ACC112 (cell line): ENCODE results near the gene TMEM41A.

Source experiments
- H2AFZ ChIP-seq: fragments of 200-600 bp; sonication (generic); one replicate; pipeline ENCODE4 v1.6.0; 2017; ENCODE audit warnings: antibody characterized with exemption, low read length; ENCODE audit not compliant: unreplicated experiment
- H3K27ac ChIP-seq: fragments of 200-600 bp; sonication (generic); 2 replicates; pipeline ENCODE4 v1.5.1; 2014; ENCODE audit warnings: low read depth, mild to moderate bottlenecking, antibody characterized with exemption, low read length, moderate library complexity
- H3K27me3 ChIP-seq: fragments of 200-600 bp; sonication (generic); 2 replicates; pipeline ENCODE4 v1.6.1; 2014; ENCODE audit warnings: mild to moderate bottlenecking, antibody characterized with exemption, low read length, moderate library complexity, mixed read lengths; ENCODE audit not compliant: insufficient read depth
- H3K36me3 ChIP-seq: fragments of 200-600 bp; sonication (generic); 2 replicates; pipeline ENCODE4 v1.6.1; 2016; ENCODE audit warnings: mild to moderate bottlenecking, antibody characterized with exemption, low read length, moderate library complexity, mixed read lengths; ENCODE audit not compliant: insufficient read depth
- H3K4me1 ChIP-seq: fragments of 200-600 bp; sonication (generic); one replicate; pipeline ENCODE4 v1.6.1; 2016; ENCODE audit warnings: low read length, mixed read lengths; ENCODE audit not compliant: insufficient read depth, unreplicated experiment, control insufficient read depth
- H3K4me3 ChIP-seq: fragments of 200-600 bp; sonication (generic); 2 replicates; pipeline ENCODE4 v1.5.1; 2014; ENCODE audit warnings: mild to moderate bottlenecking, low read depth, low read length
- H3K79me2 ChIP-seq: fragments of 200-600 bp; sonication (generic); one replicate; pipeline ENCODE4 v1.6.0; 2016; ENCODE audit warnings: low read length; ENCODE audit not compliant: control insufficient read depth, unreplicated experiment, insufficient read depth

Gene TMEM41A

DNA sequence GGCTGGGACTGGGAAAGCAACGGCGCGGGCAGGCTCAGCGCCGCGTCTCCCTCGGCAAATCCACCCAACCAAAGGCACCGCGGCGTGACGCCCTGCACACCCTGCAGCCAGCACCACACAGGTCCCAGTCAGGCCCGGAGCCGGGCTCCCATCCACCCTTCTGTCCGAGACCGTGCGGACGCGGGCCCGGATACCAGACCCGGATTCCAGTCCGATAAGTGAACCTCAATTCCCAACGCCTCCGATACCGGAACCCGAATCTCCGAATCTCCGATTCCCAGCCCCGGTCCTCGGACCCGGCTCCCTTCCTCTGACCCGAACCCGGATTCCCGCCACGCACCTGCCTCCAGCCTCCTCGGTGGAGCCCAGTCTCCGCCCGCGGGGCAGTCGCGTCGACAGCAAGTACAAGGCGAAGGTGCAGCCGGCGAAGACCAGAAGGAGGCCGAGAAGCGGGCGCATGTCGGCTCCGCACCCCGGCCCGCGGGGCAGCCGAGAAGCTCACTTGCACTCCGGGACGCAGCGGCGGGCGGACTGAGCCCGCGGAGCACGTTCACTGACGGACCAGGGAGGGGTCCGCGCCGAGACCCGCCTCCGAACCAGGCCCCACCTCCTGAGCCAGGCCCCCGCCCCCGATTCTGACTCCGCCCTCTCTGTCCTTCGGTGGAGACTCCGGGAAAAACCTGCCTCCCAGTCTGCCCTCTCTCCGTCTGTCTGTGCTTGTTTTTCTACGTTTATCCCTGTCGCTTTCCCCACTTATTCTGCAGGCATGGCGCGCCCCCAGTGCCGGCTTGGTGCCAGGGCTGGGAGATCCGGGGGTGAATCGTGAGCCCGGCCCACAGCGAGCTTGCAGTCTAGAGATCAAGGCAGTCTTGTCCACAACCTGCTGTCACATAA, at the start of gene TMEM41A:
TSS of gene TMEM41A (minus strand) at position 533 of the 894 bp plus-strand sequence. CDS start at position 459, 74 bp downstream.
- Histone ChIP-seq H3K4me3 (peak within 1 kb of the TSS; percentile 79), H3K36me3 (peaks cover 15% of the 10 kb centered on the region; the same call in 1 of the 2 replicates)

DNA sequence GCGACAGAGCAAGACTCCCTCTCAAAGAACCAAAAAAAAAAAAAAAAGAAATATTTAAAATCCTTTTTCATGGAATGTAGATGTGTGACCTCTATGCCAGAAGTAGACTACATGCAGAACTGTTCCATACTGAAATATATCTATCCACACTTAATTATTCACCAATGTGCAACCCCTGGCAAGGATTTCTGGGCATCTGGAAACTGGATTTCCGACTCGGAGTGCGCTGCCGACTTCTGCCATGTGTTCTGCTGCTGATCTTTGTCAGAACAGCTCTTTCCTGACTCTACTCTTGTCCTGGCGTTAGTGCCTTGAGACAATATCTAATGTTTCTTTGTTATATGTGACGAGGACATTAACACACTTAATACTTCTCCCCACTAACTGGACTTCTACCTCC, 41.9 kb upstream of the TMEM41A start:
- no peaks in the 10 kb centered on the region for H3K27me3 ChIP-seq
- peaks cover 8% of the 10 kb centered on the region for H3K4me1 ChIP-seq
- no peaks in the 10 kb centered on the region for H3K79me2 ChIP-seq
- no peaks in the 10 kb centered on the region for H3K36me3 ChIP-seq
- no peak overlapping the region for H3K27ac ChIP-seq
- no peak overlapping the region for H2AFZ ChIP-seq
- H3K4me3 ChIP-seq: no peak overlapping the region

More for the DNA sequence above, at the start of gene TMEM41A:
- H3K79me2 ChIP-seq: peaks cover 19% of the 10 kb centered on the region
- H2AFZ ChIP-seq: peak within 1 kb of the TSS; percentile 94
- H3K27me3 ChIP-seq: peaks cover 4% of the 10 kb centered on the region; the same call in 1 of the 2 replicates
- peak within 1 kb of the TSS; percentile 18 for H3K27ac ChIP-seq
- peaks cover 7% of the 10 kb centered on the region for H3K4me1 ChIP-seq

DNA sequence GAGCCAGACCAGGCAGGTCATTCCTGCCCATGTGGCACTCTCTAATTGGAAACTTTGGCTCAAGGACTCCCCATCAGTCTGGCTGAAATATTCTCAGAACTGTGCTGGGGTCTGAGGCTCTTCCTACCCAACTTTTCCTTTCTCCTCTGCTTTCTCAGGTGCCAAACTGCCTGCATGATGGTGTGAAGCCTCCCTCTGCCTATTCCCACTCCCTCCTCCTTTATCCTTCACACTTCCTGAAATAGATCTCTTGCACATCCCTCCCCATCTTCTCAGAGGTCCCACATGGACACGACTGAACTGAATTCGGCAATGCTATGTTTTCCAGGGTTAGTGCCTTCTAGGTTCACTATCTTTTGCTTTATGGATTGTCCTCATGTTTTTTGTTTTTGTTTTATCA, 41.1 kb upstream of the TMEM41A start:
- Histone ChIP-seq H3K4me3 (no peak overlapping the region), H2AFZ (no peak overlapping the region), H3K4me1 (peaks cover 8% of the 10 kb centered on the region), H3K36me3 (no peaks in the 10 kb centered on the region), H3K27ac (no peak overlapping the region), H3K79me2 (no peaks in the 10 kb centered on the region), H3K27me3 (no peaks in the 10 kb centered on the region)

DNA sequence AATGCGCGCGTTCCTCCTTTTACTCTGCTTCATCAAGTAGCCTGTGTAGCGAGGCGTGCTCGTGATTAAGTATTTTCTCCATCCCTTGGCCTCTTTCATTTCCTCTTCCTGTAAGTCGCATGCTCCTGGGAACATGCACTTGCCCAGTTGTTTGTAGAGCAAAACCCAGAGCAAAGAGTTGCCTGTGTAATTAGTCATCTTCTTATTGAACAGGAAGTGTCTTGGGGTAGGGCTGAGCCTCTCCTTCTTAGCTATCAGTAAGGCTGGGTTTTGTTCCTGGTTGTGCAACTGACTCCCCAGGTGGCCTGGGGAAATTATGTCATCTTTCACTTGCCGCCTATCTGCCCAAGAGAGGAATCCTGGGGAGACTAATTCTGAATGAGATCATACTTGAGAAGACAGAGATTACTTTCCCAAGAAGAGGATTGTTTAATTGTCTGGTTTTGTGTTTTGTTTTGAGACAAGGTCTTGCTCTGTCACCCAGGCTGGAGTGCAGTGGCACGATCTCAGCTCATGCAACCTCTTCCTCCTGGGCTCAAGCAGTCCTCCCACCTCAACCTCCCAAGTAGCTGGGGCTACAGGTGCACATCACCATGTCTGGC, 38.6 kb upstream of the TMEM41A start:
- no peaks in the 10 kb centered on the region for H3K36me3 ChIP-seq
- no peaks in the 10 kb centered on the region for H3K79me2 ChIP-seq
- H3K4me1 ChIP-seq: peaks cover 8% of the 10 kb centered on the region
- H2AFZ ChIP-seq: peak overlapping the region; percentile 30
- peak overlapping the region; percentile 48 for H3K27ac ChIP-seq
- no peak overlapping the region for H3K4me3 ChIP-seq
- H3K27me3 ChIP-seq: no peaks in the 10 kb centered on the region

DNA sequence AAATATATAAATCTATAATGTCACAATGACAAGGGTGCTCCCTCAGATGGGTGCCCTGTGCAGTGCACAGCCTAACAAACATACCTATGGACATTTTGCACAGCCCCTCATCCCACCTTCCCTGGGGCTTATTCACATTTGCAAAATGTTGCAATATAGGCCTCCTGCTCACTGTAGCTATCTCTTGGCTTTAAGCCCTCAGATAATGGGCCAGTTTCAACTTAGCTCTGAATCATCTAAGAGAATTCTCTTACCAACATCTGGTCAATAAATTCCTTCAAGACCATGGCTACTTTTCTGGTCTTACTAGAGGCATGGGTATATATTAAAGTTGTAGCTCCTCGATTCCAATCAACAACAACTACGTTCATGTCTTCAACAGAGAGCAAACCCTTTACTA, 35.7 kb upstream of the TMEM41A start:
- Histone ChIP-seq H3K4me3 (no peak overlapping the region), H3K36me3 (no peaks in the 10 kb centered on the region), H3K27me3 (no peaks in the 10 kb centered on the region), H3K27ac (no peak overlapping the region), H2AFZ (no peak overlapping the region), H3K4me1 (peaks cover 8% of the 10 kb centered on the region), H3K79me2 (no peaks in the 10 kb centered on the region)

DNA sequence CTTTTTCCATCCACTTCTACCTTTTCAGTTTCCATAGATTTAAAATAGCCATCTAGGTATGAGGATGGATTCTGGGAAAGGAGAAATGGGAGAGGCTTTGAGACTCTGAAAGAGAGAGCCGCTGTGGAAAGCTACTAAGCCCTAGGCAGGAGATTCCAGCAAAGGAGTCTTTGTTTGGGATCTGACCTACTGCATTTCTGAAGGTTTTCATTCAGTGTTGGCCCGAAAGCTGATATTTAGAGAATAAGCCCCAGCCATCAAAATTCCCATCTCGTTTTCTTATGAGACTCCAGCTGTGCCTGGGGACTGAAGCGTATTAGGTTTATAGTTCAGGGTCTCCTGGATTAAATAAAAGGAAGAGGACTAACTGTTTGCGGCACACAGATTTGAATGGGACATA, 34.1 kb upstream of the TMEM41A start:
- Histone ChIP-seq H2AFZ (no peak overlapping the region), H3K36me3 (no peaks in the 10 kb centered on the region), H3K4me3 (no peak overlapping the region), H3K27ac (no peak overlapping the region), H3K79me2 (no peaks in the 10 kb centered on the region), H3K27me3 (no peaks in the 10 kb centered on the region), H3K4me1 (peaks cover 7% of the 10 kb centered on the region)

DNA sequence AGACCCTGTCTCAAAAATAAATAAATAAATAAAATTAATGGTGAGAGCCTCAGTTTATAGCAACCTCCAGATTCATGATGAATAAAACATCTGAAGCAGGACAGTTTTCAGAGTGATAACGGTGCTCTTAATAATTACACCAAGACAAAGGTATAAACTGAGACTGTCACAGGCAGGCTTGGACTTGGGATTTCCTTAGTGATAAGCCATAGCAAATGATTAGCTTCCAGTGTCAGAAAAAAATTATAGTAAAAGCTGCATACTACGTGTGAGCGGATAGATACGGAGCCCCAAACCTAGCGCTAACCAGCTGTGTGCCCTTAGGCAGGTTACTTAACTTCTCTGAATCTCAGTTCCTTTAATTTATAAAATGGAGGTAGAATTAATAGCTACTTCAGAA, 32.0 kb upstream of the TMEM41A start:
- Histone ChIP-seq H3K27me3 (no peaks in the 10 kb centered on the region), H3K36me3 (no peaks in the 10 kb centered on the region), H2AFZ (no peak overlapping the region), H3K27ac (no peak overlapping the region), H3K4me3 (no peak overlapping the region), H3K79me2 (no peaks in the 10 kb centered on the region), H3K4me1 (no peaks in the 10 kb centered on the region)

DNA sequence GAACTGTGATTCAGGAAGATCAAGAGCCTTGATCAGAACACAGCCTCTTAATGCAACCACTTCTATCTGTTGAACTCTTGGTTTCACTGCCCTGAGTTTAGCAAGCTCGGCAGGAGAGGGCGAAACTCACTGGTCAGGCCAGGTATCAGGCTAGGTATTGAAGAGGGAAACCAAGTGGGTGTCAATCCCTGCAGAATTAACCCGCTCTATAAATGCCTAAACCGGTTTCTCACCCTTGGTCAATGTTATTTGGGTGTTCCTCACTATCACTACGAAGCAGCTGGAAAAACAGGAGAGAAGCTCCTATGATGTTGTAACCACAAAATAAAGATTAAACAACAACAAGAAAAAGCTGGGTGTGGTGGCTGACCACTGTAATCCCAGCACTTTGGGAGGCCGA, 29.7 kb upstream of the TMEM41A start:
- Histone ChIP-seq H3K4me3 (no peak overlapping the region), H3K79me2 (no peaks in the 10 kb centered on the region), H3K36me3 (no peaks in the 10 kb centered on the region), H3K27ac (no peak overlapping the region), H3K27me3 (no peaks in the 10 kb centered on the region), H3K4me1 (no peaks in the 10 kb centered on the region), H2AFZ (no peak overlapping the region)

DNA sequence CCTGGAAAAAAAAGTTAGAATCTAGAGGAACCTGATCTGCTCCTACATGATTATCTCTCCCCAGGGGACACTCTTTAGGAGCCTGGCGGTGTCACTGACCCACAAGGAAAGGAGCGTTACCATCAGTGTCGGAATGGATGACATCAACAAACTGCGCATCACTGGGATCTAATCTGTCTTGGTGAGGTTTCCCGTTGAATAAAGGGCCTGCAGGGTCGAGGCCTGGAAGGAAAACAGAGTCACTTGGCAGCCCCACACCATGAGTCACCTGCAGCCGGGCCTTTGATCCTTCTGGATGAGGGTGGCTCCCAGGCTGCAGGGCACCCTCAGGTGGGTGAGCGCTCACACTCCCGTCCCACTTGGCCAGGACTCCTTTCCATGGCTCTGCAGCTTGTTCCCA, 28.5 kb upstream of the TMEM41A start:
- no peak overlapping the region for H2AFZ ChIP-seq
- H3K36me3 ChIP-seq: no peaks in the 10 kb centered on the region
- no peaks in the 10 kb centered on the region for H3K79me2 ChIP-seq
- H3K4me1 ChIP-seq: no peaks in the 10 kb centered on the region
- H3K4me3 ChIP-seq: no peak overlapping the region
- no peak overlapping the region for H3K27ac ChIP-seq
- H3K27me3 ChIP-seq: no peaks in the 10 kb centered on the region; the same call in 1 of the 2 replicates

DNA sequence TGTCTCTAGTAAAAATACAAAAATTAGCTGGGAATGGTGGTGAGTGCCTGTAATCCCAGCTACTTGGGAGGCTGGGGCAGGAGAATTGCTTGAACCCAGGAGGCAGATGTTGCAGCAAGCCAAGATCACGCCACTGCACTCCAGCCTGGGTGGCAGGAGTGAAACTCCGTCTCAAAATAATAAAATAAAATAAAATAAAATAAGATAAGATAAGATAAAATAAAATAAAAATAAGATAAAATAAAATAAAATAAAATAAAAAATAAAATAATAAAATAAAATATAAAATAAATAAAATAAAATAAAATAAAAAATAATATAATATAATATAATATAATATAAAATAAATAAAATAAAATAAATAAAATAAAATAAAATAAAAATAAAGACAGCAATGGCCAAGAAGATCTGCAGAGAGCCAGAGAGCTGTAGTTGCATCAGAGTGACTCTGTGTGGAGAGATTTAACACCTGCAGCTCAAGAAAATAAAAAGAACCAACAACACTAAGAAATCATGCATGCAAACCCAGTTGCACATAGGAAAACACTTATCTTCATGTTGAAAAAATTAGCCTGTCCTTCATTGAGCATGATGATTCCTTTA, 27.6 kb upstream of the TMEM41A start:
- no peaks in the 10 kb centered on the region for H3K79me2 ChIP-seq
- no peak overlapping the region for H3K4me3 ChIP-seq
- H3K36me3 ChIP-seq: no peaks in the 10 kb centered on the region

More for the DNA sequence above, 27.6 kb upstream of the TMEM41A start:
- Histone ChIP-seq H3K4me1 (no peaks in the 10 kb centered on the region), H3K27ac (no peak overlapping the region), H3K27me3 (peaks cover 7% of the 10 kb centered on the region; the same call in 1 of the 2 replicates), H2AFZ (no peak overlapping the region)
